CD14-positive monocyte (primary cell): ENCODE data around the gene FARP1. TPM values are rescaled to one million over a fixed set of nuclear protein-coding genes. Genes with fewer than 3 reads are reported as not detected.

ENCODE experiments used
- DNase-seq, 3 donors: peaks; one replicate each; pipeline ENCODE4 v3.0.0-alpha.2; 2011 to 2022
- H2AFZ ChIP-seq: 2 replicates; pipeline ENCODE4 v1.6.0; 2012; ENCODE audit warnings: mild to moderate bottlenecking, low read depth, low read length, inconsistent platforms; ENCODE audit not compliant: insufficient read depth, poor library complexity, severe bottlenecking
- H3K27ac ChIP-seq, 2 donors: 1 replicate in 1 of 2; 2 replicates in 1 of 2; pipeline ENCODE4 v1.5.1; 2012 to 2013; ENCODE audit warnings: low read length in 2 of 2, control low read depth in 1 of 2, inconsistent platforms in 1 of 2, low read depth in 1 of 2, mild to moderate bottlenecking in 1 of 2
- H3K27me3 ChIP-seq, 2 donors: one replicate each; pipeline versions ENCODE4 v1.6.0 to v1.6.1; 2011 to 2013; ENCODE audit warnings: low read length in 2 of 2; ENCODE audit not compliant: control insufficient read depth in 2 of 2, insufficient read depth in 2 of 2
- H3K36me3 ChIP-seq, 2 donors: replicated peaks in 1 of 2; 1 replicate in 1 of 2; 2 replicates in 1 of 2; pipeline versions ENCODE4 v1.5.1 to v1.6.1; 2012 to 2013; ENCODE audit warnings: low read length in 2 of 2, control low read depth in 1 of 2, inconsistent platforms in 1 of 2, mild to moderate bottlenecking in 1 of 2; ENCODE audit not compliant: insufficient read depth in 2 of 2, control insufficient read depth in 1 of 2
- H3K4me1 ChIP-seq, 2 donors: 1 replicate in 1 of 2; 2 replicates in 1 of 2; pipeline versions ENCODE4 v1.5.1 to v1.6.1; 2012 to 2013; ENCODE audit warnings: low read length in 2 of 2, control low read depth in 1 of 2, inconsistent platforms in 1 of 2, mild to moderate bottlenecking in 1 of 2, moderate library complexity in 1 of 2; ENCODE audit not compliant: insufficient read depth in 2 of 2, control insufficient read depth in 1 of 2
- H3K4me2 ChIP-seq: replicated peaks from 2 replicates; pipeline ENCODE3; 2012; ENCODE audit warnings: low read length, moderate library complexity, mild to moderate bottlenecking; ENCODE audit not compliant: poor library complexity, severe bottlenecking; ENCODE audit errors: extremely low read depth
- H3K4me3 ChIP-seq, 3 experiments: fragments of 200-600 bp in 1 of 3; sonication (generic) in 1 of 3; replicated peaks in 1 of 3; 1 replicate in 2 of 3; 2 replicates in 1 of 3; pipeline ENCODE4 v1.5.1; 2011 to 2013; ENCODE audit warnings: low read length in 3 of 3, mild to moderate bottlenecking in 3 of 3, control low read depth in 2 of 3, low read depth in 2 of 3, inconsistent platforms in 1 of 3, moderate library complexity in 1 of 3
- H3K79me2 ChIP-seq: 2 replicates; pipeline ENCODE4 v1.6.0; 2012; ENCODE audit warnings: mild to moderate bottlenecking, control low read depth, inconsistent platforms, low read length, moderate library complexity; ENCODE audit not compliant: insufficient read depth
- H3K9ac ChIP-seq: 2 replicates; pipeline ENCODE4 v1.6.0; 2017; ENCODE audit warnings: low read length, mild to moderate bottlenecking; ENCODE audit not compliant: insufficient read depth, poor library complexity, severe bottlenecking
- H3K9me3 ChIP-seq, 2 donors: replicated peaks in 1 of 2; 1 replicate in 1 of 2; 2 replicates in 1 of 2; pipeline versions ENCODE4 v1.5.1 to v1.6.1; 2012 to 2013; ENCODE audit warnings: low read length in 2 of 2, control low read depth in 1 of 2; ENCODE audit not compliant: control insufficient read depth in 1 of 2, insufficient read depth in 1 of 2
- H4K20me1 ChIP-seq: 2 replicates; pipeline ENCODE4 v1.6.0; 2012; ENCODE audit warnings: mild to moderate bottlenecking, low read length, control low read depth, moderate library complexity; ENCODE audit not compliant: insufficient read depth
- H3K27ac Mint-ChIP-seq, 7 donors: one replicate each; pipeline ENCODE4 v1.8.0; 2020; ENCODE audit warnings: mild to moderate bottlenecking in 7 of 7, mixed read lengths in 7 of 7, moderate library complexity in 6 of 7, inconsistent platforms in 2 of 7
- H3K27me3 Mint-ChIP-seq, 3 donors: one replicate each; pipeline ENCODE4 v1.8.0; 2021 to 2022; ENCODE audit warnings: low read depth in 3 of 3, mild to moderate bottlenecking in 3 of 3, mixed read lengths in 3 of 3, moderate library complexity in 3 of 3, inconsistent platforms in 1 of 3
- H3K36me3 Mint-ChIP-seq, 2 donors: one replicate each; pipeline ENCODE4 v1.8.0; 2020; ENCODE audit warnings: mixed read lengths in 2 of 2, inconsistent platforms in 1 of 2, mild to moderate bottlenecking in 1 of 2
- H3K4me1 Mint-ChIP-seq: one replicate; pipeline ENCODE4 v1.8.0; 2020; ENCODE audit warnings: mild to moderate bottlenecking, mixed read lengths
- H3K4me3 Mint-ChIP-seq, 2 donors: one replicate each; pipeline ENCODE4 v1.8.0; 2020; ENCODE audit warnings: mild to moderate bottlenecking in 2 of 2, mixed read lengths in 2 of 2, moderate library complexity in 1 of 2
- H3K9me3 Mint-ChIP-seq, 7 donors: one replicate each; pipeline ENCODE4 v1.8.0; 2020 to 2022; ENCODE audit warnings: mixed read lengths in 7 of 7, mild to moderate bottlenecking in 6 of 7, moderate library complexity in 6 of 7, inconsistent platforms in 2 of 7
- CTCF ChIP-seq: fragments of 200-600 bp; IDR thresholded peaks from one replicate; pipeline ENCODE4 v1.8.0; 2022; ENCODE audit warnings: antibody characterized with exemption, mild to moderate bottlenecking
- WGBS: methylation state at CpG from one replicate; pipeline ENCODE4 v1.1.5; 2013; ENCODE audit warnings: missing lambda C conversion rate; ENCODE audit not compliant: insufficient coverage; 5-methylcytosine and 5-hydroxymethylcytosine counted together
- intact Hi-C, 2 donors: fragments of 100-400 bp; cut with micrococcal nuclease; formaldehyde crosslinking; loops; one replicate each; pipeline versions ENCODE4 v1.15.0 to v1.15.1; 2023
- polyA plus RNA-seq, 3 donors: library from polyadenylated mRNA; depleted of rRNA in 1 of 3; unstranded in 2 of 3; stranded (reverse) in 1 of 3; fragments of 300-500 nt in 2 of 3; fragments of >200 nt in 1 of 3; fragmentation: Illumina TruSeq in 2 of 3; gene quantifications; 1 replicate in 2 of 3; 2 replicates in 1 of 3; pipeline ENCODE4 v1.2.3, GENCODE V29; 2012 to 2021

Gene FARP1
- polyA plus RNA-seq, 3 donors: 0.01 to 0.16 (median 0.12) TPM

- Histone ChIP-seq H3K9ac (no peak overlapping the region), H3K4me1 (no peaks in the 10 kb centered on the region), H3K4me2 (no peak overlapping the region), H3K36me3 (no peaks in the 10 kb centered on the region), H3K27ac (no peak overlapping the region), H3K9me3 (no peaks in the 10 kb centered on the region), H3K79me2 (no peaks in the 10 kb centered on the region), H4K20me1 (no peaks in the 10 kb centered on the region), H2AFZ (no peak overlapping the region), H3K27me3 (no peaks in the 10 kb centered on the region), H3K4me3 (no peak overlapping the region)
- Mint-ChIP-seq H3K27ac (no peak overlapping the region), H3K4me3 (no peak overlapping the region), H3K4me1 (no peaks in the 10 kb centered on the region), H3K36me3 (no peaks in the 10 kb centered on the region), H3K9me3 (peaks cover 0 to 3% (median 2%) of the 10 kb centered on the region in 7 donors), H3K27me3 (peaks cover 0 to 4% (median 2%) of the 10 kb centered on the region in 3 donors)
- no peak for TF ChIP-seq CTCF
- no peak for DNase-seq
- intact Hi-C loops: no loop called here
- WGBS: 97% methylated on average over 6 of the region's 10 CpGs
These were observed 204.2 kb downstream of the FARP1 start for GRCh38 chr13:98346904-98347636.

GRCh38 chr13:98347756-98348155 lies 204.9 kb downstream of the FARP1 start:
- H3K27me3 ChIP-seq: no peaks in the 10 kb centered on the region
- H3K36me3 ChIP-seq: no peaks in the 10 kb centered on the region
- Mint-ChIP-seq H3K27me3 (peaks cover 0 to 4% (median 2%) of the 10 kb centered on the region in 3 donors), H3K4me1 (no peaks in the 10 kb centered on the region), H3K27ac (no peak overlapping the region), H3K4me3 (no peak overlapping the region), H3K9me3 (peaks cover 0 to 5% (median 2%) of the 10 kb centered on the region in 7 donors), H3K36me3 (no peaks in the 10 kb centered on the region)
- H3K4me3 ChIP-seq: no peak overlapping the region
- H3K4me2 ChIP-seq: no peak overlapping the region
- no peaks in the 10 kb centered on the region for H3K79me2 ChIP-seq
- DNase-seq: no peak
- no peaks in the 10 kb centered on the region for H3K4me1 ChIP-seq
- no peak overlapping the region for H3K27ac ChIP-seq
- H3K9me3 ChIP-seq: no peaks in the 10 kb centered on the region
- no CpG with 5 or more reads among the region's 1 CpG for WGBS
- H3K9ac ChIP-seq: no peak overlapping the region
- intact Hi-C loops: no loop called here
- H4K20me1 ChIP-seq: no peaks in the 10 kb centered on the region
- no peak overlapping the region for H2AFZ ChIP-seq
- TF ChIP-seq CTCF: no peak
